ENCODE data around the gene ZBTB42.

The ZBTB42 gene

GRCh38 chr14:104844306-104845032, 43.6 kb downstream of the ZBTB42 start:
- DNase-seq = no peak

GRCh38 chr14:104845033-104845666, 44.2 kb downstream of the ZBTB42 start:
- no peak for DNase-seq

GRCh38 chr14:104845834-104846441, 45.0 kb downstream of the ZBTB42 start:
- no peak for DNase-seq

- no peak for DNase-seq
Measured at GRCh38 chr14:104852280-104852663, 51.4 kb downstream of the ZBTB42 start.

All from CD4-positive, alpha-beta T cell treated with Interleukin-4 for 4 hours (primary cell).